ENCODE measurements around the gene CCDC177. TPM values are rescaled to one million over a fixed set of nuclear protein-coding genes. Genes with fewer than 3 reads are reported as not detected.

Gene CCDC177
- total RNA-seq, 1 donor from 2014 or later: not detected

GRCh38 chr14:69617796-69618195 is 43.1 kb upstream of the CCDC177 start:
- H3K9me3 Mint-ChIP-seq (ENCODE audit: unreplicated experiment): no peaks in the 10 kb centered on the region
- no peak for DNase-seq (ENCODE audit: low spot score)
- TF ChIP-seq CTCF (IDR thresholded peaks at IDR 0.05; ENCODE audit: unreplicated experiment): no peak
- peaks cover 80% of the 10 kb centered on the region for H3K4me1 Mint-ChIP-seq (ENCODE audit: unreplicated experiment)
- no peak overlapping the region for H3K27ac Mint-ChIP-seq (ENCODE audit: unreplicated experiment)
- H3K27me3 Mint-ChIP-seq (ENCODE audit: unreplicated experiment): peaks cover 2% of the 10 kb centered on the region
- H3K4me3 Mint-ChIP-seq (ENCODE audit: unreplicated experiment): no peak overlapping the region
- H3K36me3 Mint-ChIP-seq (ENCODE audit: low read depth, unreplicated experiment): peaks cover 29% of the 10 kb centered on the region

- H3K27me3 Mint-ChIP-seq (ENCODE audit: unreplicated experiment): peaks cover 5% of the 10 kb centered on the region
- DNase-seq (ENCODE audit: low spot score): no peak
- H3K36me3 Mint-ChIP-seq (ENCODE audit: low read depth, unreplicated experiment): peaks cover 35% of the 10 kb centered on the region
- peaks cover 77% of the 10 kb centered on the region for H3K4me1 Mint-ChIP-seq (ENCODE audit: unreplicated experiment)
- no peak for TF ChIP-seq CTCF (IDR thresholded peaks at IDR 0.05; ENCODE audit: unreplicated experiment)
- no peak overlapping the region for H3K27ac Mint-ChIP-seq (ENCODE audit: unreplicated experiment)
- H3K4me3 Mint-ChIP-seq (ENCODE audit: unreplicated experiment): no peak overlapping the region
- no peaks in the 10 kb centered on the region for H3K9me3 Mint-ChIP-seq (ENCODE audit: unreplicated experiment)
Measured at GRCh38 chr14:69616408-69616773, 41.7 kb upstream of the CCDC177 start.

GRCh38 chr14:69615496-69616407 is 41.1 kb upstream of the CCDC177 start:
- peaks cover 74% of the 10 kb centered on the region for H3K4me1 Mint-ChIP-seq (ENCODE audit: unreplicated experiment)
- no peak for TF ChIP-seq CTCF (IDR thresholded peaks at IDR 0.05; ENCODE audit: unreplicated experiment)
- peaks cover 8% of the 10 kb centered on the region for H3K27me3 Mint-ChIP-seq (ENCODE audit: unreplicated experiment)
- no peak for DNase-seq (ENCODE audit: low spot score)
- H3K9me3 Mint-ChIP-seq (ENCODE audit: unreplicated experiment): no peaks in the 10 kb centered on the region
- peak overlapping the region; percentile 83 for H3K4me3 Mint-ChIP-seq (ENCODE audit: unreplicated experiment)
- H3K36me3 Mint-ChIP-seq (ENCODE audit: low read depth, unreplicated experiment): peaks cover 38% of the 10 kb centered on the region
- H3K27ac Mint-ChIP-seq (ENCODE audit: unreplicated experiment): peak overlapping the region; percentile 72

- peaks cover 38% of the 10 kb centered on the region for H3K36me3 Mint-ChIP-seq (ENCODE audit: low read depth, unreplicated experiment)
Measured at GRCh38 chr14:69615121-69615495, 40.4 kb upstream of the CCDC177 start.

More at GRCh38 chr14:69615121-69615495, 40.4 kb upstream of the CCDC177 start:
- Mint-ChIP-seq H3K4me3 (ENCODE audit: unreplicated experiment) (peak overlapping the region; percentile 63), H3K27ac (ENCODE audit: unreplicated experiment) (no peak overlapping the region), H3K9me3 (ENCODE audit: unreplicated experiment) (no peaks in the 10 kb centered on the region), H3K4me1 (ENCODE audit: unreplicated experiment) (peaks cover 72% of the 10 kb centered on the region), H3K27me3 (ENCODE audit: unreplicated experiment) (peaks cover 13% of the 10 kb centered on the region)
- TF ChIP-seq CTCF (IDR thresholded peaks at IDR 0.05; ENCODE audit: unreplicated experiment): no peak
- no peak for DNase-seq (ENCODE audit: low spot score)

All from endothelial cell (in vitro differentiated cells).